ENCODE data around the gene DNAH1. TPM values are rescaled to one million over a fixed set of nuclear protein-coding genes. Genes with fewer than 3 reads are reported as not detected.

DNAH1 gene
- total and polyA plus RNA-seq, 2 of the 4 experiments (the other 2 are of a cell fraction): 2.0 to 4.0 TPM

- no peak for TF ChIP-seq BHLHE40 (IDR thresholded peaks at IDR 0.05; ENCODE audit: low read depth, low read length)
Measured at GRCh38 chr3:52435246-52436101, 119.4 kb downstream of the DNAH1 start (continued).

GRCh38 chr3:52436500-52437149 is 120.5 kb downstream of the DNAH1 start:
- Histone ChIP-seq H3K4me1 (ENCODE audit: control insufficient read depth, insufficient read depth, low read length) (peaks cover 10% of the 10 kb centered on the region; the same call in 1 of the 2 replicates), H3K79me1 (ENCODE audit: low read depth in 1 of 2, low read length in 2 of 2) (no peaks in the 10 kb centered on the region), H3K14ac (replicated peaks; ENCODE audit: low read depth, low read length) (no peak overlapping the region), H3K4ac (ENCODE audit: low read depth, low read length) (no peak overlapping the region), H3K27me3 (ENCODE audit: control insufficient read depth, insufficient read depth, low read length) (peaks cover 17% of the 10 kb centered on the region), H4K5ac (ENCODE audit: low read depth, low read length) (peak overlapping the region; percentile 64; the same call in 1 of the 2 replicates), H3K36me3 (ENCODE audit: control insufficient read depth, insufficient read depth, low read length) (no peaks in the 10 kb centered on the region), H4K8ac (ENCODE audit: low read depth in 2 of 2, low read length in 2 of 2) (peak overlapping the region in 1 of 2 experiments; percentile 72; a peak in 2 of 4 replicates), H3K23ac (ENCODE audit: low read depth, low read length) (peak overlapping the region; percentile 56; the same call in 1 of the 2 replicates), H3K9me3 (ENCODE audit: control insufficient read depth, insufficient read depth, low read length) (no peaks in the 10 kb centered on the region), H3K4me2 (ENCODE audit: low read depth, low read length) (no peak overlapping the region; the same call in 1 of the 2 replicates), H2AK5ac (ENCODE audit: low read depth, low read length) (no peak overlapping the region; the same call in 1 of the 2 replicates), H3K4me3 (ENCODE audit: insufficient read depth, low read depth, low read length) (no peak overlapping the region), H3K56ac (ENCODE audit: extremely low read depth, insufficient read depth, low read length) (no peak overlapping the region), H2AK9ac (replicated peaks; ENCODE audit: low read depth, low read length, poor library complexity) (peak overlapping the region; percentile 35), H4K20me1 (ENCODE audit: insufficient read depth, low read length) (no peaks in the 10 kb centered on the region), H3K9me1 (ENCODE audit: insufficient read depth, low read length) (no peaks in the 10 kb centered on the region), H3K18ac (ENCODE audit: low read depth, low read length) (peak overlapping the region; percentile 46; the same call in 1 of the 2 replicates), H4K91ac (ENCODE audit: insufficient read depth, low read depth, low read length) (no peak overlapping the region), H2BK15ac (ENCODE audit: low read depth, low read length) (no peak overlapping the region), H2BK5ac (ENCODE audit: low read depth, low read length, poor library complexity, severe bottlenecking) (no peak overlapping the region), H2BK20ac (ENCODE audit: low read depth, low read length) (no peak overlapping the region), H3K9ac (ENCODE audit: low read depth, low read length) (no peak overlapping the region), H2BK120ac (ENCODE audit: low read depth, low read length) (no peak overlapping the region), H3K27ac (ENCODE audit: insufficient read depth, low read length) (no peak overlapping the region), H2AFZ (replicated peaks; ENCODE audit: low read length, poor library complexity) (peak overlapping the region; percentile 60)
- in situ Hi-C loops (cut with MboI; ENCODE audit: low sequenced_read_pairs): no loop called here
- BruUV-seq (replicated peaks): no TSS peak
- ChIA-PET CTCF (no interaction called here), POLR2A (ENCODE audit: unreplicated experiment) (no interaction called here)
- peak; percentile 53 for DNase-seq
- WGBS, 2 experiments (ENCODE audit: extremely low coverage in 2 of 2, insufficient read length in 1 of 2): 93% methylated on average over 2 of the region's 13 CpGs; no CpG with 5 or more reads in 1 of the 2 experiments
- dilution Hi-C loops (cut with HindIII; ENCODE audit: low sequenced_read_pairs, unreplicated experiment): no loop called here
- peak; percentile 83 for ATAC-seq (ENCODE audit: low read depth)
- TF ChIP-seq USF2 (IDR thresholded peaks at IDR 0.05; ENCODE audit: low read depth, low read length) (no peak), CEBPB (IDR thresholded peaks at IDR 0.05; ENCODE audit: low read depth, low read length) (peak; percentile 66), CHD1 (IDR thresholded peaks at IDR 0.05; ENCODE audit: low read depth, low read length) (no peak), MAZ (IDR thresholded peaks at IDR 0.05; ENCODE audit: borderline replicate concordance, low read depth, low read length) (peak; percentile 55; the same call in 1 of the 2 replicates), CTCF (conservative IDR thresholded peaks at IDR 0.05; ENCODE audit: low read depth, low read length) (no peak), FOS (IDR thresholded peaks at IDR 0.05; ENCODE audit: low read depth, low read length) (no peak), SMC3 (IDR thresholded peaks at IDR 0.05; ENCODE audit: low read depth, low read length) (no peak)
- intact Hi-C loops (cut with micrococcal nuclease): no loop called here
